Fibroblast of mammary gland (primary cell): ENCODE results near the gene INVS.

Source experiments
- DNase-seq: peaks from one replicate; pipeline ENCODE4 v3.0.0-alpha.2; 2010; ENCODE audit warnings: low read depth
- H3K4me3 ChIP-seq: 2 replicates; pipeline ENCODE4 v1.5.1; 2011; ENCODE audit warnings: low read depth, mild to moderate bottlenecking, low read length, moderate library complexity; ENCODE audit not compliant: control insufficient read depth
- TF ChIP-seq, protein P1 (sequence below): conservative IDR thresholded peaks from 2 replicates; pipeline ENCODE4 v1.5.1; 2011; ENCODE audit warnings: low read depth, low read length, inconsistent platforms; ENCODE audit not compliant: control insufficient read depth, insufficient read depth

INVS gene

DNA sequence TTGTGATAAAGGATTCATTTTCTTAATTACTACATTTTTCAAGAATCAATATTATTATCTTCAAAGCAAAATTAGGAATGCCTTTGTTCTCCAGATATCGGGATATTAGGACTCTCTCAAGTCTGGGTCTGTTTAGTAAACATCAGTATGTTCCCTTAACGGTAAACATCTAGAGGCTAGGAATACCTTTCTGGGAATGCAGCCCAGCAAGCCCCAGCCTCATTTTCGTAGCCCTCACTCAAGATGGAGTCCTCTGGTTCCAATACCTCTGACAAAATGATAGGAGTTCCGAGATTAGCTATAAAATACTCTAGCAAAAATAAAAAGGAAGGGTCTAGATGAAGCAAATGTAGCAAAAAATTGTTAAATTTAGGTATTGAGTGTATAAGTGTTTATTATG is 169.2 kb downstream of the INVS start:
- H3K4me3 ChIP-seq, result no peak overlapping the region
- TF ChIP-seq, protein P1, sequence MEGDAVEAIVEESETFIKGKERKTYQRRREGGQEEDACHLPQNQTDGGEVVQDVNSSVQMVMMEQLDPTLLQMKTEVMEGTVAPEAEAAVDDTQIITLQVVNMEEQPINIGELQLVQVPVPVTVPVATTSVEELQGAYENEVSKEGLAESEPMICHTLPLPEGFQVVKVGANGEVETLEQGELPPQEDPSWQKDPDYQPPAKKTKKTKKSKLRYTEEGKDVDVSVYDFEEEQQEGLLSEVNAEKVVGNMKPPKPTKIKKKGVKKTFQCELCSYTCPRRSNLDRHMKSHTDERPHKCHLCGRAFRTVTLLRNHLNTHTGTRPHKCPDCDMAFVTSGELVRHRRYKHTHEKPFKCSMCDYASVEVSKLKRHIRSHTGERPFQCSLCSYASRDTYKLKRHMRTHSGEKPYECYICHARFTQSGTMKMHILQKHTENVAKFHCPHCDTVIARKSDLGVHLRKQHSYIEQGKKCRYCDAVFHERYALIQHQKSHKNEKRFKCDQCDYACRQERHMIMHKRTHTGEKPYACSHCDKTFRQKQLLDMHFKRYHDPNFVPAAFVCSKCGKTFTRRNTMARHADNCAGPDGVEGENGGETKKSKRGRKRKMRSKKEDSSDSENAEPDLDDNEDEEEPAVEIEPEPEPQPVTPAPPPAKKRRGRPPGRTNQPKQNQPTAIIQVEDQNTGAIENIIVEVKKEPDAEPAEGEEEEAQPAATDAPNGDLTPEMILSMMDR, result no peak
- DNase-seq, result no peak

- DNase-seq, result no peak
Observed at GRCh38 chr9:100269656-100270055, 170.6 kb downstream of the INVS start.

DNA sequence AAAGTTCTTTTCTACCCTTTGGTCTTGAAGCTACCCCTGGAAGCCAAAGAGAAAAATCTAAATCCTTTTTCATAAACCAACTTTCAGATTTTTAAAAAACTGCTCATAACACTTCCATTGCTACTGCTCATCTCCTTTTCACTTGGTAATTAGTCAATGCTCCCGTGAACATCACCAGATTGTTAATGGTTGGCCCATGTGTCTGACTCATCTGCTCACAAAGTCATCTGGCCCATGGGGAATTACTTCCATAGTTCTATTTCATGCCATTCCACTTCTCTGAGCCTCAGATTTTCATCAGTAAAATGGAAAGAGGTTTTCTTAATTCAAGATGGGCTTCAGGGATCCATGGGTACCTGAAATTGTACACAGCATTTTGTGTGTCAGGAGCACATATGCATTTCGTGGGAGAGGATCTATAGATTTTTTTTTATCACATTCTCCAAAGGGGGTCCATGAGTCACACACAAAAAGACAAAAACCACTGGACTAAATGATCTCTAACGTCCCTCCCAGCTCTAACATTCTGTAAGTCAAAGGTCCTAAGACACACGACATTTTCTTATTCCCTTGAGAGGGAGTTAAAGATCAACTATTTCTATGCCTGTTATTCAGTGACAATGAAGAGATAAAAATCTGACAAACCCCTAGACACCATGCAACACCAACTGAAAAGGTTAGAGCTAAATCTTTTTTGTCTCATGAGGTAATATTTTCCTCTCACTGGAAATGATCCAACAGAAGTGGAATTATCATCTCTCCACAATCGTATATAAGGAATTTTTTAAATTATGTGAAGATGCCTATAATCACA is 178.3 kb downstream of the INVS start:
- peak; percentile 91 for DNase-seq
- no peak overlapping the region for H3K4me3 ChIP-seq
- TF ChIP-seq, protein P1, result no peak

More at GRCh38 chr9:100269656-100270055, 170.6 kb downstream of the INVS start:
- TF ChIP-seq, protein P1, result no peak
- H3K4me3 ChIP-seq, result no peak overlapping the region

DNA sequence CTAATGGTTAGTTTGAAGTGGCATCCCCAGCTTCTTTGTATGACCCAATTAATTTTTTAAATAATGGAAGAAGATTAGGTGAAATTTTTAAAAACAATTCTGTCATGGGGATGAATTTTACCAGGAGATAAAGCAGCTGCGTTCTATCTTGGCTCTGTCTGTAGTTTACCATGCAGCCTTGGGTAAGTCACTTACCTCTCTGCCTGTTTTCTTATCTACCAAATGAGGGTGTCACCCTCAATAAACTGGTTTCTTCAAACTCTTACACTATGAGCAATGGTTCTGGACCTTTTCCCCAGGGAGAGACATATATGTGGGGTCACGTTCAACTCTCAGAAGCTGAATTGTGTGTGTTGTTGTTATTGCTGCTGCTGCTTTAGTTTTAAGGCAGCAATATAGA is 182.0 kb downstream of the INVS start:
- DNase-seq, result no peak
- TF ChIP-seq, protein P1, result no peak
- no peak overlapping the region for H3K4me3 ChIP-seq

DNA sequence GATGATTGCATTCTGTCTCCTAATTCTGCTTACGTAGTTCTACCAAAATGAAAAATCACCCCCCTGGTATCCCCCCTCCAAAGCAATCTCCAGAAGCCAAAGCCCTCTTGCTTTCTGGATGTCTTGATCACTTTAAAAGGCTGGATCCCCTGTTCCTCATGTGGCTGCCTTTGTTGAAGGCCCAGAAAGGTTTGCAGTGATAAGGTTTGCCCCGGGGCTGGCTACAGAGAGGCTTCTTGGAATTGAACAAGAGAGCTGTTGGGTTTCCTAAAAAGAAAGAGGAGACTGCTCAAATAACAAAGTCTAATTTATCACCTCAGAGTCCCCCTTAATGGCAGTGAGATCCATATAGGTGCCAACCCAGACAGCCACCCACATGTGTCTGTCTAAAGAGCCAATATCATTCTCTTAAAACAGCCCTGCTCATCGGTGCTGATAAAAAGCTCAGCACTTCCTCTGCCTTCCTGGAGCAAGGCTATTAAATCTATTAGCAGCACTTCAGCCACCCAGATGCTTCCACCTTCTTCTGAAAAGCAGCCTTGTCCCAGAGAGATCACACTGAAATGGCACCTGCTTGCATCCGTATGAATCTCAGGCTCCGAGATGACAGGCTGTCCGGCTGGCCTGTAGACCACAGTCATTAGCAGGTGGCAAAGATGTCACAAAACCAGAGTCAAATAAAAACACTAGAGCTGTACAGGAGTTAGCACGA is 182.8 kb downstream of the INVS start:
- H3K4me3 ChIP-seq, result no peak overlapping the region
- TF ChIP-seq, protein P1, result no peak
- no peak for DNase-seq

GRCh38 chr9:100282388-100282719 is 183.3 kb downstream of the INVS start:
- TF ChIP-seq, protein P1, result no peak
- H3K4me3 ChIP-seq, result no peak overlapping the region

More at GRCh38 chr9:100282388-100282719, 183.3 kb downstream of the INVS start:
- DNase-seq, result no peak
